Heart right ventricle (tissue), 16 donors: Measurements from ENCODE around the gene BABAM2. TPM values are rescaled to one million over a fixed set of nuclear protein-coding genes. Genes with fewer than 3 reads are reported as not detected.

Source experiments
- ATAC-seq, 8 donors: fragments of 200-7000 bp; cut with Tn5 transposase; one replicate each; pipeline ENCODE4 v1.9.1; 2020; ENCODE audit warnings: mild to moderate bottlenecking in 8 of 8, moderate library complexity in 8 of 8, moderate number of reproducible peaks in 1 of 8
- DNase-seq, 2 donors: peaks; one replicate each; pipeline ENCODE4 v3.0.0-alpha.2; 2020
- H3K27ac ChIP-seq, 10 donors: fragments of 200-600 bp; sonication (generic) in 2 of 10; one replicate each; pipeline versions ENCODE4 v1.5.0 to v1.8.0; 2020 to 2022; ENCODE audit warnings: mild to moderate bottlenecking in 3 of 10
- H3K27me3 ChIP-seq, 7 donors: fragments of 200-600 bp; one replicate each; pipeline ENCODE4 v1.8.0; 2021 to 2022; ENCODE audit warnings: mild to moderate bottlenecking in 2 of 7
- H3K36me3 ChIP-seq, 9 donors: fragments of 200-600 bp; sonication (generic) in 1 of 9; one replicate each; pipeline versions ENCODE4 v1.5.0 to v1.8.0; 2020 to 2022; ENCODE audit warnings: mild to moderate bottlenecking in 2 of 9
- H3K4me1 ChIP-seq, 9 donors: fragments of 200-600 bp; sonication (generic) in 1 of 9; one replicate each; pipeline versions ENCODE4 v1.5.0 to v1.8.0; 2020 to 2022; ENCODE audit warnings: mild to moderate bottlenecking in 4 of 9
- H3K4me3 ChIP-seq, 10 donors: fragments of 200-600 bp; sonication (generic) in 2 of 10; one replicate each; pipeline versions ENCODE4 v1.5.0 to v1.8.0; 2020 to 2022; ENCODE audit warnings: mild to moderate bottlenecking in 7 of 10, moderate library complexity in 2 of 10
- H3K9me3 ChIP-seq, 11 donors: fragments of 200-600 bp in 10 of 11; sonication (generic) in 2 of 11; one replicate each; pipeline versions ENCODE4 v1.5.0 to v1.8.0; 2013 to 2022; ENCODE audit warnings: mild to moderate bottlenecking in 2 of 11, control low read depth in 1 of 11, moderate library complexity in 1 of 11
- CTCF ChIP-seq, 9 donors: fragments of 200-600 bp; sonication (generic) in 2 of 9; IDR thresholded peaks; one replicate each; pipeline versions ENCODE4 v1.5.0 to v1.8.0; 2021 to 2022; ENCODE audit warnings: antibody characterized with exemption in 9 of 9, mild to moderate bottlenecking in 5 of 9, moderate library complexity in 1 of 9
- WGBS, 2 donors: extraction: QIAGEN DNeasy Blood & Tissue Kit; methylation state at CpG; one replicate each; pipeline ENCODE4 v1.1.7; 2013; ENCODE audit warnings: inconsistent platforms in 1 of 2; 5-methylcytosine and 5-hydroxymethylcytosine counted together
- intact Hi-C, 10 donors: fragments of 100-400 bp; cut with DNase I; formaldehyde crosslinking; loops; one replicate each; pipeline versions ENCODE4 v1.11.1 to v1.14.2; 2022
- polyA plus RNA-seq, 2 donors: library from polyadenylated mRNA; stranded (reverse); fragments of 200-250 nt; gene quantifications; one replicate each; pipeline ENCODE4 v1.2.3, GENCODE V29; 2013
- total RNA-seq, 10 donors: library from RNA; stranded (reverse); fragmentation: NEBNext Ultra II Directional in 3 of 10; extraction: Animal tissue kit (Norgen Biotek cat#: 25700) in 3 of 10; gene quantifications; one replicate each; pipeline versions ENCODE4 v1.2.1 to v1.2.4, GENCODE V29; 2021 to 2023
- donor health status: Arrhythmogenic right ventricular cardiomyopathy.
- donor health status: ischemic (EF 13 %, LVEDD 7.1; RV severe dilation, severe dysfunction).
- donor health status: healthy with polysubstance abuse.
- donor health status: DM: no; HTN: yes; CAD: no.
- donor health status: DM: no; HTN: no; CAD: no.
- donor health status: ischemic (EF 25% LVEDD 6.9; RV normal size, moderate dysfunction).
- donor health status: ischemic (EF 25% LVEDD 5.7; RV mildly dilated, moderate dysfunction).
- donor health status: healthy.
- donor health status: DM: yes; HTN: yes; CAD: no.
- donor health status: Ischemic cardiomyopathy.
- donor health status: ischemic (EF 35%, LVEDD 5.7; RV mildly dilated, moderate dysfunction).
- donor health status: nonischemic (EF 11% LVEDD 7.7; RV severe dilation, severe dysfunction).
- donor health status: DM: yes; HTN: yes; CAD: no.
- donor health status: PGD.
- donor health status: ischemic (EF 29% LVEDD 5.4; RV normal size, mild dysfunction).
- donor health status: nonischemic (EF 23%, LVEDD 6.1; RV moderate dilation, normal function).

BABAM2 gene
- total and polyA plus RNA-seq, 12 donors: 13.3 to 83.4 (median 65.9) TPM

- peaks cover 3 to 75% (median 56%) of the 10 kb centered on the region in 9 donors for H3K4me1 ChIP-seq
- no peaks in the 10 kb centered on the region for H3K9me3 ChIP-seq
- ATAC-seq: no peak
- H3K27me3 ChIP-seq: no peaks in the 10 kb centered on the region
- peaks cover 0 to 10% (median 0%) of the 10 kb centered on the region in 9 donors for H3K36me3 ChIP-seq
- H3K27ac ChIP-seq: peak overlapping the region in 7 of 10 donors; percentile 9 to 77 (median 46)
- WGBS, 2 donors: 90% methylated on average over 10 of the region's 10 CpGs
- H3K4me3 ChIP-seq: no peak overlapping the region
- no peak for DNase-seq
- no peak for TF ChIP-seq CTCF (IDR thresholded peaks at IDR 0.05)
- intact Hi-C loops: loop anchor here in 3 of 10 donors (5.0 kb wide), 1 partner anchor 48 kb away; no protein-coding TSS in a partner anchor
Measured at GRCh38 chr2:28339516-28340175, 449.1 kb downstream of the BABAM2 start.

GRCh38 chr2:28340312-28341202, 450.0 kb downstream of the BABAM2 start:
- H3K4me1 ChIP-seq: peaks cover 3 to 71% (median 47%) of the 10 kb centered on the region in 9 donors
- no peaks in the 10 kb centered on the region for H3K9me3 ChIP-seq
- WGBS, 2 donors: 66% methylated on average over 15 of the region's 15 CpGs
- peak overlapping the region in 5 of 10 donors; percentile 9 to 81 (median 48) for H3K27ac ChIP-seq
- ATAC-seq (no peak), DNase-seq (no peak)
- intact Hi-C loops: loop anchor here in 3 of 10 donors (5.0 kb wide), 1 partner anchor 47 kb away; no protein-coding TSS in a partner anchor
- H3K27me3 ChIP-seq: no peaks in the 10 kb centered on the region
- peaks cover 0 to 10% (median 0%) of the 10 kb centered on the region in 9 donors for H3K36me3 ChIP-seq
- TF ChIP-seq CTCF (IDR thresholded peaks at IDR 0.05): peak in 2 of 9 donors; percentile 9
- H3K4me3 ChIP-seq: no peak overlapping the region

GRCh38 chr2:28341208-28341891, 450.8 kb downstream of the BABAM2 start:
- peaks cover 3 to 69% (median 45%) of the 10 kb centered on the region in 9 donors for H3K4me1 ChIP-seq
- WGBS, 2 donors: 77 to 85% methylated on average over 17 of the region's 17 CpGs
- no peak for TF ChIP-seq CTCF (IDR thresholded peaks at IDR 0.05)
- peak overlapping the region in 8 of 10 donors; percentile 48 to 81 (median 68) for H3K27ac ChIP-seq
- peaks cover 0 to 10% (median 0%) of the 10 kb centered on the region in 9 donors for H3K36me3 ChIP-seq
- DNase-seq: no peak
- intact Hi-C loops: loop anchor here in 3 of 10 donors (5.0 kb wide), 1 partner anchor 46 kb away; no protein-coding TSS in a partner anchor
- H3K27me3 ChIP-seq: no peaks in the 10 kb centered on the region
- no peak overlapping the region for H3K4me3 ChIP-seq
- no peaks in the 10 kb centered on the region for H3K9me3 ChIP-seq
- no peak for ATAC-seq
